Iris pigment epithelial cell (primary cell): ENCODE results near the gene HDLBP.
A peak's percentile ranks its signal among the peaks of the same experiment; 100 is the strongest.

ENCODE experiments used
- DNase-seq: peaks from one replicate; pipeline ENCODE4 v3.0.0-alpha.2; 2011; ENCODE audit warnings: low read depth

HDLBP gene

GRCh38 chr2:241275910-241276309, 39.6 kb downstream of the HDLBP start:
- no peak for DNase-seq

GRCh38 chr2:241275504-241275903, 40.0 kb downstream of the HDLBP start:
- DNase-seq = no peak

GRCh38 chr2:241274127-241274526, 41.3 kb downstream of the HDLBP start:
- peak; percentile 37 for DNase-seq

GRCh38 chr2:241273210-241274020, 42.1 kb downstream of the HDLBP start:
- DNase-seq = no peak

- peak; percentile 62 for DNase-seq
Observed at GRCh38 chr2:241272303-241273209, 42.9 kb downstream of the HDLBP start.

GRCh38 chr2:241271706-241272302, 43.7 kb downstream of the HDLBP start:
- peak; percentile 83 for DNase-seq

GRCh38 chr2:241270531-241270930, 44.9 kb downstream of the HDLBP start:
- no peak for DNase-seq

- no peak for DNase-seq
Observed at GRCh38 chr2:241269707-241270520, 45.6 kb downstream of the HDLBP start.

GRCh38 chr2:241268716-241269445, 46.6 kb downstream of the HDLBP start:
- DNase-seq = peak; percentile 67

GRCh38 chr2:241268306-241268705, 47.2 kb downstream of the HDLBP start:
- no peak for DNase-seq

- no peak for DNase-seq
Observed at GRCh38 chr2:241267249-241268067, 48.0 kb downstream of the HDLBP start.

- DNase-seq = no peak
Observed at GRCh38 chr2:241265506-241265905, 50.0 kb downstream of the HDLBP start.

- no peak for DNase-seq
Observed at GRCh38 chr2:241263061-241263460, 52.4 kb downstream of the HDLBP start.

GRCh38 chr2:241261628-241262027, 53.8 kb downstream of the HDLBP start:
- no peak for DNase-seq

GRCh38 chr2:241260911-241261310, 54.6 kb downstream of the HDLBP start:
- DNase-seq = no peak

GRCh38 chr2:241258505-241259280, 56.8 kb downstream of the HDLBP start:
- no peak for DNase-seq

GRCh38 chr2:241257419-241258032, 57.9 kb downstream of the HDLBP start:
- no peak for DNase-seq

GRCh38 chr2:241256168-241256545, 59.3 kb downstream of the HDLBP start:
- DNase-seq = no peak
